ENCODE measurements around the gene ASB6. TPM values are rescaled to one million over a fixed set of nuclear protein-coding genes. Genes with fewer than 3 reads are reported as not detected.

Gene ASB6
- total RNA-seq, 1 donor from 2014 or later: 26.2 TPM

DNA sequence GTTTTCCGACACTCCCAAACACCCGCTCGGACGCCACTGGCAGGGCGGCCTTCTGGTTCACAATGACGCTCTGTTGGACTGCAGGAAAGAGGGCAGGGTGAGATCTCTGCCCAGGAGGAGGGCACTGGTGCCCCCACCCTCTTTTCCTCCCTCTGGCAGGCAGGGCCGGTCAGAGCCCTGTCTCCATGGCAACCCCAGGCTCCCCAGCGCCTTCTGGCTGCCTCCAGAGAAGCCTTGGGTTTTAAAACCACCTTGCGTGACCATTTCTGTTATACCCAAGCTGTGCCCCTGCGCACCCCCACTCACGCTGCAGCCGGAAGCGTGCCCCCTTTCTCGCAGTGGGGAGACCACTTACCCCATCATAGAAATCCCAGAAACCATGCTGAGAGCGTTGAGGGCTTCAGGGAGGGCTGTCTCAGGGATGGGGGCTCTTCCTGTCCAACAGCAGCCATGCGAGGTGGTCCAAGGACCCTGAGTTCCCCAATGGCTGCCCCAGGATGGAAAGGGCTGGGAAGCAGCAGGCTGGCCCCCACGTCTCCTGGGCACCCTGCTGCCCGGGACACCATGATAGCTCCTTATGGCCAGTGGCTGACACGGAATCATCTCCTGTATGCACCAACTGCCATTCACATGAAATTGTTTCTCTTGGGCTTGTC is 28.3 kb downstream of the ASB6 start:
- Mint-ChIP-seq H3K36me3 (ENCODE audit: low read depth, unreplicated experiment) (no peaks in the 10 kb centered on the region), H3K9me3 (ENCODE audit: unreplicated experiment) (no peaks in the 10 kb centered on the region), H3K4me3 (ENCODE audit: unreplicated experiment) (no peak overlapping the region), H3K27ac (ENCODE audit: unreplicated experiment) (no peak overlapping the region), H3K27me3 (ENCODE audit: unreplicated experiment) (peaks cover 6% of the 10 kb centered on the region), H3K4me1 (ENCODE audit: unreplicated experiment) (peaks cover 5% of the 10 kb centered on the region)
- TF ChIP-seq, protein P1, sequence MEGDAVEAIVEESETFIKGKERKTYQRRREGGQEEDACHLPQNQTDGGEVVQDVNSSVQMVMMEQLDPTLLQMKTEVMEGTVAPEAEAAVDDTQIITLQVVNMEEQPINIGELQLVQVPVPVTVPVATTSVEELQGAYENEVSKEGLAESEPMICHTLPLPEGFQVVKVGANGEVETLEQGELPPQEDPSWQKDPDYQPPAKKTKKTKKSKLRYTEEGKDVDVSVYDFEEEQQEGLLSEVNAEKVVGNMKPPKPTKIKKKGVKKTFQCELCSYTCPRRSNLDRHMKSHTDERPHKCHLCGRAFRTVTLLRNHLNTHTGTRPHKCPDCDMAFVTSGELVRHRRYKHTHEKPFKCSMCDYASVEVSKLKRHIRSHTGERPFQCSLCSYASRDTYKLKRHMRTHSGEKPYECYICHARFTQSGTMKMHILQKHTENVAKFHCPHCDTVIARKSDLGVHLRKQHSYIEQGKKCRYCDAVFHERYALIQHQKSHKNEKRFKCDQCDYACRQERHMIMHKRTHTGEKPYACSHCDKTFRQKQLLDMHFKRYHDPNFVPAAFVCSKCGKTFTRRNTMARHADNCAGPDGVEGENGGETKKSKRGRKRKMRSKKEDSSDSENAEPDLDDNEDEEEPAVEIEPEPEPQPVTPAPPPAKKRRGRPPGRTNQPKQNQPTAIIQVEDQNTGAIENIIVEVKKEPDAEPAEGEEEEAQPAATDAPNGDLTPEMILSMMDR (IDR thresholded peaks at IDR 0.05; ENCODE audit: unreplicated experiment): no peak
- DNase-seq (ENCODE audit: low spot score): no peak

DNA sequence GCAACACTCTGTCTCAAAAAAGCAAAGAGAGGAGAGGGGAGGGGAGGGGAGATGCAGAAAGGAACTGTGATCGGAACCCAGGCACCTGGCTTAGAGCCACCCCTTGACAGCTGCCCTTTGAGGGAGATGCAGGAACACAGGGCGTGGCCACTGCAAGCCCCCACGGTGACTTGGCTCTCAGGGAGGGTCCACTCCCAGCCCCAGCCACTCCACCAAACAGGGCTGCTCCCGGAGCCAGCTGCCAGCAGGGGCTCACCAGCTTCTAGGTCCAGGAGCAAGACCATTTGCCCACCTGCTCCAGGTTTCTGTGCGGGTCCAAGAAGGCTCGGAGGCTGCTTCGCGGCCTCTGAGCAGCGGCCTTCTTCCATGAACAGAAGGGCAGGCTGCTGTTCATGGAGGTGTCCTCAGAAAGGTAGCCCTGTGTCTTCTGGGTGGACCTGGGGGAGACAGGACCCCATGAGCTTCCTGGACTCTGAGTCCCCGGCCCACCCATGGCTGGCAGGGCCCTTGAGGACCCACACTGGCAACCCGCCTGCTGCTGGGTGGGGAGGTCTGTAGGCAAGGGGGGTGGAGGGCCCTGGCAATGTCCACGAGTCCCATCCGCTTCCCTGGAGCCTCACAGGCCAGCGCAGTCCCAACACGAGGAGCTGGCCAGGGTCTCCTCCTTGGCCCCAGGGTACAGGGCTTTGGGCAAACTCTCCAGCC is 29.0 kb downstream of the ASB6 start:
- TF ChIP-seq, protein P1 (IDR thresholded peaks at IDR 0.05; ENCODE audit: unreplicated experiment): no peak
- Mint-ChIP-seq H3K4me3 (ENCODE audit: unreplicated experiment) (no peak overlapping the region), H3K27me3 (ENCODE audit: unreplicated experiment) (peaks cover 6% of the 10 kb centered on the region), H3K9me3 (ENCODE audit: unreplicated experiment) (no peaks in the 10 kb centered on the region), H3K4me1 (ENCODE audit: unreplicated experiment) (peaks cover 5% of the 10 kb centered on the region), H3K27ac (ENCODE audit: unreplicated experiment) (no peak overlapping the region), H3K36me3 (ENCODE audit: low read depth, unreplicated experiment) (no peaks in the 10 kb centered on the region)
- DNase-seq (ENCODE audit: low spot score): no peak

GRCh38 chr9:129612123-129612522 is 29.8 kb downstream of the ASB6 start:
- no peaks in the 10 kb centered on the region for H3K9me3 Mint-ChIP-seq (ENCODE audit: unreplicated experiment)
- no peaks in the 10 kb centered on the region for H3K36me3 Mint-ChIP-seq (ENCODE audit: low read depth, unreplicated experiment)
- peaks cover 6% of the 10 kb centered on the region for H3K27me3 Mint-ChIP-seq (ENCODE audit: unreplicated experiment)
- no peak overlapping the region for H3K4me3 Mint-ChIP-seq (ENCODE audit: unreplicated experiment)
- peaks cover 12% of the 10 kb centered on the region for H3K4me1 Mint-ChIP-seq (ENCODE audit: unreplicated experiment)
- no peak overlapping the region for H3K27ac Mint-ChIP-seq (ENCODE audit: unreplicated experiment)
- DNase-seq (ENCODE audit: low spot score): no peak
- TF ChIP-seq, protein P1 (IDR thresholded peaks at IDR 0.05; ENCODE audit: unreplicated experiment): no peak

DNA sequence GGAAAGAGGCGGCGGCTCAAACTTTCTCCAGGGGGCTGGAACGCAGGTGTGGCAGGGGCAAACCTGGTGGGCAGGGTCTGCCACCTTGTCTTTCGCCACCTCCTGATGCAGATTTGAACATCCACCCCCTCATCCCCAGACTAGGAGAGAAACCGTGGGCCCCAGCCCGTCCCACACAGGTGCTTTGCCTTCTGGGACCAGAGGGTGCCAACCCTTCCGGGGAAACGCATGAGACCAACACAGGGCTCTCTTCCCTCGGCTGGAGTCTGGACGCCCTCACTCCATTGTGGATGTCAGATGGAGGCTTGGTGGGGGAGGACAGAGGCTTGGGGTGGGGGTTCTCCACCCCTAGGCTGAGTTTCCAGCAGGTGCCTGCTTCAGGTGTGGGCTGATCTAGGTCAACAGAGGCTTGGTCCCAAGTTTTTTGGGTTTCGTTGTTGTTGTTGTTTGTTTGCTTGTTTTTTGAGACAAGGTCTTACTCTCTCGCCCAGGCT is 30.6 kb downstream of the ASB6 start:
- no peak for DNase-seq (ENCODE audit: low spot score)
- Mint-ChIP-seq H3K36me3 (ENCODE audit: low read depth, unreplicated experiment) (no peaks in the 10 kb centered on the region), H3K4me3 (ENCODE audit: unreplicated experiment) (no peak overlapping the region), H3K27me3 (ENCODE audit: unreplicated experiment) (peaks cover 6% of the 10 kb centered on the region), H3K27ac (ENCODE audit: unreplicated experiment) (no peak overlapping the region), H3K4me1 (ENCODE audit: unreplicated experiment) (peaks cover 17% of the 10 kb centered on the region), H3K9me3 (ENCODE audit: unreplicated experiment) (no peaks in the 10 kb centered on the region)
- TF ChIP-seq, protein P1 (IDR thresholded peaks at IDR 0.05; ENCODE audit: unreplicated experiment): no peak

Data from endothelial cell (in vitro differentiated cells).